IMR-90 (cell line): ENCODE measurements around the gene LPAR1.

ENCODE experiments used
- CEBPB ChIP-seq: IDR thresholded peaks from 2 replicates; pipeline ENCODE4 v1.6.1; 2012; ENCODE audit warnings: low read depth, low read length, improper control_type of control experiment
- CHD1 ChIP-seq: IDR thresholded peaks from 2 replicates; pipeline ENCODE4 v1.6.1; 2012; ENCODE audit warnings: low read depth, low read length, improper control_type of control experiment
- ELK1 ChIP-seq: fragments of 150-350 bp; IDR thresholded peaks from 2 replicates; pipeline ENCODE4 v1.6.1; 2016; ENCODE audit warnings: low read depth, mild to moderate bottlenecking, low read length, moderate library complexity, borderline replicate concordance
- FOS ChIP-seq: fragments of 150-350 bp; IDR thresholded peaks from 2 replicates; pipeline ENCODE4 v1.6.1; 2016; ENCODE audit warnings: low read depth, low read length
- MXI1 ChIP-seq: IDR thresholded peaks from 2 replicates; pipeline ENCODE4 v1.6.1; 2012; ENCODE audit warnings: low read depth, mild to moderate bottlenecking, low read length, moderate library complexity, borderline replicate concordance
- NFE2L2 ChIP-seq: fragments of 150-350 bp; IDR thresholded peaks from 2 replicates; pipeline ENCODE4 v1.6.1; 2016; ENCODE audit warnings: low read depth, mild to moderate bottlenecking, low read length
- POLR2A ChIP-seq: IDR thresholded peaks from 2 replicates; pipeline ENCODE4 v1.6.1; 2012; ENCODE audit warnings: mild to moderate bottlenecking, low read depth, low read length
- RAD21 ChIP-seq: IDR thresholded peaks from 2 replicates; pipeline ENCODE4 v1.6.1; 2012; ENCODE audit warnings: low read length, improper control_type of control experiment
- RFX5 ChIP-seq: IDR thresholded peaks from 2 replicates; pipeline ENCODE4 v1.8.0; 2012; ENCODE audit warnings: low read depth, mild to moderate bottlenecking, low read length, moderate library complexity
- SMC3 ChIP-seq: fragments of 150-350 bp; IDR thresholded peaks from 2 replicates; pipeline ENCODE4 v1.6.1; 2016; ENCODE audit warnings: low read depth, mild to moderate bottlenecking, antibody characterized with exemption, low read length, moderate library complexity
- USF2 ChIP-seq: fragments of 150-350 bp; IDR thresholded peaks from 2 replicates; pipeline ENCODE4 v1.6.1; 2017; ENCODE audit warnings: mild to moderate bottlenecking, antibody characterized with exemption, low read length, low read depth
- TF ChIP-seq, protein P1 (sequence below): conservative IDR thresholded peaks from 2 replicates; pipeline ENCODE4 v1.5.1; 2012; ENCODE audit warnings: mild to moderate bottlenecking, low read depth, low read length, improper control_type of control experiment

GRCh38 chr9:111064160-111064837 is 26.0 kb upstream of the LPAR1 start:
- TF ChIP-seq POLR2A (no peak), ELK1 (no peak), CEBPB (no peak), MXI1 (no peak), CHD1 (no peak), FOS (no peak), RFX5 (no peak), USF2 (no peak), RAD21 (no peak), SMC3 (no peak), NFE2L2 (no peak)
- TF ChIP-seq, protein P1, sequence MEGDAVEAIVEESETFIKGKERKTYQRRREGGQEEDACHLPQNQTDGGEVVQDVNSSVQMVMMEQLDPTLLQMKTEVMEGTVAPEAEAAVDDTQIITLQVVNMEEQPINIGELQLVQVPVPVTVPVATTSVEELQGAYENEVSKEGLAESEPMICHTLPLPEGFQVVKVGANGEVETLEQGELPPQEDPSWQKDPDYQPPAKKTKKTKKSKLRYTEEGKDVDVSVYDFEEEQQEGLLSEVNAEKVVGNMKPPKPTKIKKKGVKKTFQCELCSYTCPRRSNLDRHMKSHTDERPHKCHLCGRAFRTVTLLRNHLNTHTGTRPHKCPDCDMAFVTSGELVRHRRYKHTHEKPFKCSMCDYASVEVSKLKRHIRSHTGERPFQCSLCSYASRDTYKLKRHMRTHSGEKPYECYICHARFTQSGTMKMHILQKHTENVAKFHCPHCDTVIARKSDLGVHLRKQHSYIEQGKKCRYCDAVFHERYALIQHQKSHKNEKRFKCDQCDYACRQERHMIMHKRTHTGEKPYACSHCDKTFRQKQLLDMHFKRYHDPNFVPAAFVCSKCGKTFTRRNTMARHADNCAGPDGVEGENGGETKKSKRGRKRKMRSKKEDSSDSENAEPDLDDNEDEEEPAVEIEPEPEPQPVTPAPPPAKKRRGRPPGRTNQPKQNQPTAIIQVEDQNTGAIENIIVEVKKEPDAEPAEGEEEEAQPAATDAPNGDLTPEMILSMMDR, result no peak
